Karpas-422 (cell line): Measurements from ENCODE around the gene RBMS3. TPM values are rescaled to one million over a fixed set of nuclear protein-coding genes. Genes with fewer than 3 reads are reported as not detected.

Source experiments
- DNase-seq: peaks from one replicate; pipeline ENCODE4 v3.0.0-alpha.2; 2015
- H2AFZ ChIP-seq: fragments of 200-600 bp; sonication (generic); 2 replicates; pipeline ENCODE4 v1.6.1; 2014; ENCODE audit warnings: antibody characterized with exemption, low read length, mixed read lengths
- H3K27ac ChIP-seq: fragments of 200-600 bp; sonication (generic); 2 replicates; pipeline ENCODE4 v1.5.1; 2014; ENCODE audit warnings: mild to moderate bottlenecking, low read length, moderate library complexity
- H3K27me3 ChIP-seq: fragments of 200-600 bp; sonication (generic); 2 replicates; pipeline ENCODE4 v1.6.1; 2014; ENCODE audit warnings: low read length, mixed read lengths
- H3K36me3 ChIP-seq: fragments of 200-600 bp; sonication (generic); 2 replicates; pipeline ENCODE4 v1.6.1; 2014; ENCODE audit warnings: low read length, mixed read lengths; ENCODE audit not compliant: insufficient read depth
- H3K4me1 ChIP-seq: fragments of 200-600 bp; sonication (generic); 2 replicates; pipeline ENCODE4 v1.6.1; 2014; ENCODE audit warnings: mild to moderate bottlenecking, low read length, mixed read lengths
- H3K4me2 ChIP-seq: fragments of 200-600 bp; sonication (generic); 2 replicates; pipeline ENCODE4 v1.6.1; 2014; ENCODE audit warnings: low read length, low read depth, mild to moderate bottlenecking; ENCODE audit not compliant: poor library complexity, severe bottlenecking
- H3K4me3 ChIP-seq: fragments of 200-600 bp; sonication (generic); 2 replicates; pipeline ENCODE4 v1.5.1; 2014; ENCODE audit warnings: mild to moderate bottlenecking, antibody characterized with exemption, low read length, mixed read lengths
- H3K79me2 ChIP-seq: fragments of 200-600 bp; sonication (generic); 2 replicates; pipeline ENCODE4 v1.6.1; 2014; ENCODE audit warnings: mild to moderate bottlenecking, low read length, mixed read lengths
- H3K9ac ChIP-seq: fragments of 200-600 bp; sonication (generic); 2 replicates; pipeline ENCODE4 v1.6.0; 2014; ENCODE audit warnings: low read length
- H3K9me2 ChIP-seq: fragments of 200-600 bp; sonication (generic), shearing (Covaris generic); replicated peaks from 2 replicates; pipeline ENCODE4 v1.6.0; 2014; ENCODE audit warnings: mild to moderate bottlenecking, low read length, moderate library complexity; ENCODE audit not compliant: insufficient read depth
- H3K9me3 ChIP-seq: fragments of 300-700, 200-600 bp; sonication (generic); 2 replicates; pipeline ENCODE4 v1.6.1; 2014; ENCODE audit warnings: low read length, mixed read lengths
- H4K20me1 ChIP-seq: fragments of 200-600 bp; sonication (generic); 2 replicates; pipeline ENCODE4 v1.6.1; 2014; ENCODE audit warnings: mild to moderate bottlenecking, antibody characterized with exemption, low read length, low read depth; ENCODE audit not compliant: insufficient read depth
- total RNA-seq: library from RNA; depleted of rRNA; stranded (reverse); fragments of >200 nt; shearing (Covaris generic); gene quantifications from 2 replicates; pipeline ENCODE4 v1.2.3, GENCODE V29; 2014; ENCODE audit warnings: low replicate concordance

RBMS3 gene
- total RNA-seq, 1 experiment from 2014 or later, result not detected

GRCh38 chr3:29887451-29887850 is 606.6 kb downstream of the RBMS3 start:
- Histone ChIP-seq H2AFZ (no peak overlapping the region), H3K4me3 (no peak overlapping the region), H3K9me3 (peaks cover 19% of the 10 kb centered on the region), H3K36me3 (no peaks in the 10 kb centered on the region), H3K4me2 (no peak overlapping the region), H3K9me2 (no peaks in the 10 kb centered on the region), H3K27ac (no peak overlapping the region), H3K27me3 (no peaks in the 10 kb centered on the region), H3K4me1 (no peaks in the 10 kb centered on the region), H3K79me2 (no peaks in the 10 kb centered on the region), H4K20me1 (no peaks in the 10 kb centered on the region), H3K9ac (no peak overlapping the region)
- DNase-seq, result no peak

- H3K4me3 ChIP-seq, result no peak overlapping the region
- no peak overlapping the region for H3K9ac ChIP-seq
- H3K9me2 ChIP-seq, result no peaks in the 10 kb centered on the region
- H3K27ac ChIP-seq, result no peak overlapping the region
- H3K79me2 ChIP-seq, result no peaks in the 10 kb centered on the region
- H2AFZ ChIP-seq, result no peak overlapping the region
- no peaks in the 10 kb centered on the region for H3K36me3 ChIP-seq
- no peaks in the 10 kb centered on the region for H4K20me1 ChIP-seq
- no peaks in the 10 kb centered on the region for H3K27me3 ChIP-seq
- H3K4me1 ChIP-seq, result no peaks in the 10 kb centered on the region
- H3K4me2 ChIP-seq, result no peak overlapping the region
- DNase-seq, result no peak
- H3K9me3 ChIP-seq, result peaks cover 25% of the 10 kb centered on the region
These were observed 608.3 kb downstream of the RBMS3 start for GRCh38 chr3:29889215-29889614.

- Histone ChIP-seq H3K9ac (no peak overlapping the region), H4K20me1 (no peaks in the 10 kb centered on the region), H3K27ac (no peak overlapping the region), H3K9me2 (no peaks in the 10 kb centered on the region), H3K4me2 (no peak overlapping the region), H2AFZ (no peak overlapping the region), H3K4me1 (no peaks in the 10 kb centered on the region), H3K9me3 (peaks cover 28% of the 10 kb centered on the region), H3K4me3 (no peak overlapping the region), H3K27me3 (no peaks in the 10 kb centered on the region), H3K79me2 (no peaks in the 10 kb centered on the region), H3K36me3 (no peaks in the 10 kb centered on the region)
- no peak for DNase-seq
These were observed 609.9 kb downstream of the RBMS3 start for GRCh38 chr3:29890801-29891200.

- H3K4me1 ChIP-seq, result no peaks in the 10 kb centered on the region
- no peak overlapping the region for H3K4me3 ChIP-seq
- H3K4me2 ChIP-seq, result no peak overlapping the region
- no peak overlapping the region for H3K27ac ChIP-seq
- H3K27me3 ChIP-seq, result no peaks in the 10 kb centered on the region
- no peaks in the 10 kb centered on the region for H3K79me2 ChIP-seq
- no peak overlapping the region for H2AFZ ChIP-seq
- H3K36me3 ChIP-seq, result no peaks in the 10 kb centered on the region
- peaks cover 33% of the 10 kb centered on the region for H3K9me3 ChIP-seq
- no peak for DNase-seq
- H3K9ac ChIP-seq, result no peak overlapping the region
- H4K20me1 ChIP-seq, result no peaks in the 10 kb centered on the region
- no peaks in the 10 kb centered on the region for H3K9me2 ChIP-seq
These were observed 612.2 kb downstream of the RBMS3 start for GRCh38 chr3:29892976-29893554.

GRCh38 chr3:29896856-29897255 is 616.0 kb downstream of the RBMS3 start:
- Histone ChIP-seq H3K27me3 (no peaks in the 10 kb centered on the region), H3K36me3 (no peaks in the 10 kb centered on the region), H3K9me2 (no peaks in the 10 kb centered on the region), H3K27ac (no peak overlapping the region), H3K4me1 (no peaks in the 10 kb centered on the region), H2AFZ (no peak overlapping the region), H3K9me3 (peaks cover 31% of the 10 kb centered on the region), H3K4me3 (no peak overlapping the region), H3K4me2 (no peak overlapping the region), H4K20me1 (no peaks in the 10 kb centered on the region), H3K9ac (no peak overlapping the region), H3K79me2 (no peaks in the 10 kb centered on the region)
- DNase-seq, result no peak

- no peak for DNase-seq
- no peaks in the 10 kb centered on the region for H3K36me3 ChIP-seq
- no peak overlapping the region for H2AFZ ChIP-seq
- no peaks in the 10 kb centered on the region for H3K79me2 ChIP-seq
- no peaks in the 10 kb centered on the region for H3K9me2 ChIP-seq
- H3K4me3 ChIP-seq, result no peak overlapping the region
- no peaks in the 10 kb centered on the region for H3K27me3 ChIP-seq
- H3K9ac ChIP-seq, result no peak overlapping the region
- H3K4me1 ChIP-seq, result no peaks in the 10 kb centered on the region
- no peak overlapping the region for H3K27ac ChIP-seq
- no peak overlapping the region for H3K4me2 ChIP-seq
- no peaks in the 10 kb centered on the region for H4K20me1 ChIP-seq
- peaks cover 21% of the 10 kb centered on the region for H3K9me3 ChIP-seq
These were observed 617.5 kb downstream of the RBMS3 start for GRCh38 chr3:29898171-29898965.

- Histone ChIP-seq H3K27me3 (no peaks in the 10 kb centered on the region), H4K20me1 (no peaks in the 10 kb centered on the region), H2AFZ (no peak overlapping the region), H3K4me3 (no peak overlapping the region), H3K36me3 (no peaks in the 10 kb centered on the region), H3K9me2 (no peaks in the 10 kb centered on the region), H3K9ac (no peak overlapping the region), H3K4me1 (no peaks in the 10 kb centered on the region), H3K9me3 (peaks cover 17% of the 10 kb centered on the region), H3K79me2 (no peaks in the 10 kb centered on the region), H3K27ac (no peak overlapping the region), H3K4me2 (no peak overlapping the region)
- no peak for DNase-seq
These were observed 618.1 kb downstream of the RBMS3 start for GRCh38 chr3:29899021-29899420.

- H2AFZ ChIP-seq, result no peak overlapping the region
- no peaks in the 10 kb centered on the region for H3K36me3 ChIP-seq
- no peak overlapping the region for H3K27ac ChIP-seq
- H3K9me3 ChIP-seq, result peaks cover 13% of the 10 kb centered on the region
- no peak for DNase-seq
- H3K9me2 ChIP-seq, result no peaks in the 10 kb centered on the region
- H3K4me2 ChIP-seq, result no peak overlapping the region
- H3K4me1 ChIP-seq, result no peaks in the 10 kb centered on the region
- H3K9ac ChIP-seq, result no peak overlapping the region
- no peaks in the 10 kb centered on the region for H4K20me1 ChIP-seq
- no peaks in the 10 kb centered on the region for H3K27me3 ChIP-seq
- no peak overlapping the region for H3K4me3 ChIP-seq
- no peaks in the 10 kb centered on the region for H3K79me2 ChIP-seq
These were observed 620.2 kb downstream of the RBMS3 start for GRCh38 chr3:29901097-29901496.
